Smooth muscle cell (in vitro differentiated cells): Measurements from ENCODE around the gene C1orf185. TPM values are rescaled to one million over a fixed set of nuclear protein-coding genes. Genes with fewer than 3 reads are reported as not detected.

Source experiments
- DNase-seq: peaks from one replicate; lab custom pipeline; 2025; ENCODE audit not compliant: unreplicated experiment; lab: John Stamatoyannopoulos, UW
- H2AFZ ChIP-seq: fragments of 200-600 bp; sonication (generic); 2 replicates; pipeline ENCODE4 v1.6.0; 2016; ENCODE audit warnings: antibody characterized with exemption, low read depth, mild to moderate bottlenecking
- H3F3A ChIP-seq: fragments of 200-600 bp; sonication (generic); 2 replicates; pipeline ENCODE4 v1.6.0; 2017; ENCODE audit warnings: antibody characterized with exemption, low read depth
- H3K27ac ChIP-seq: fragments of 200-600 bp; sonication (generic); 2 replicates; pipeline ENCODE4 v1.5.1; 2016; ENCODE audit warnings: low read depth, mild to moderate bottlenecking
- H3K27me3 ChIP-seq: fragments of 200-600 bp; sonication (generic); 2 replicates; pipeline ENCODE4 v1.6.1; 2016; ENCODE audit warnings: low read depth, mild to moderate bottlenecking
- H3K36me3 ChIP-seq: fragments of 200-600 bp; sonication (generic); 2 replicates; pipeline ENCODE4 v1.5.1; 2016; ENCODE audit warnings: low read depth
- H3K4me1 ChIP-seq: fragments of 200-600 bp; sonication (generic); 2 replicates; pipeline ENCODE4 v1.5.1; 2016; ENCODE audit warnings: low read depth
- H3K4me2 ChIP-seq: fragments of 200-600 bp; sonication (generic); 2 replicates; pipeline ENCODE4 v1.6.0; 2016; ENCODE audit warnings: mild to moderate bottlenecking
- H3K4me3 ChIP-seq: fragments of 200-600 bp; sonication (generic); 2 replicates; pipeline ENCODE4 v1.5.1; 2016; ENCODE audit warnings: mild to moderate bottlenecking
- H3K79me2 ChIP-seq: fragments of 200-600 bp; sonication (generic); 2 replicates; pipeline ENCODE4 v1.6.0; 2016; ENCODE audit warnings: low read depth, mild to moderate bottlenecking
- H3K9ac ChIP-seq: fragments of 200-600 bp; sonication (generic); 2 replicates; pipeline ENCODE4 v1.6.0; 2016; ENCODE audit warnings: low read depth
- H3K9me3 ChIP-seq: fragments of 200-600 bp; sonication (generic); replicated peaks from 2 replicates; pipeline ENCODE4 v1.5.1; 2016; ENCODE audit warnings: low read depth
- H4K20me1 ChIP-seq: fragments of 200-600 bp; sonication (generic); 2 replicates; pipeline ENCODE4 v1.6.0; 2016; ENCODE audit warnings: low read depth
- CTCF ChIP-seq: fragments of 200-600 bp; sonication (generic); IDR thresholded peaks from 2 replicates; pipeline ENCODE4 v1.5.1; 2017; ENCODE audit warnings: borderline replicate concordance, mild to moderate bottlenecking, antibody characterized with exemption; ENCODE audit not compliant: insufficient read depth, poor library complexity, severe bottlenecking
- WGBS: methylation state at CpG from one replicate; pipeline ENCODE4 v1.1.7; 2016; ENCODE audit warnings: low lambda C conversion rate; 5-methylcytosine and 5-hydroxymethylcytosine counted together
- polyA plus RNA-seq: library from polyadenylated mRNA; unstranded; fragments of >200 nt; fragmentation: Nextera tagmentation; extraction: Ambion mirVana; gene quantifications from 2 replicates; pipeline ENCODE4 v1.2.1, GENCODE V29; 2016
- total RNA-seq: library from RNA; depleted of rRNA; stranded (reverse); fragments of >200 nt; gene quantifications from 2 replicates; pipeline ENCODE4 v1.2.3, GENCODE V29; 2014

The C1orf185 gene
- total and polyA plus RNA-seq, 2 experiments from 2014 or later = not detected

GRCh38 chr1:51188230-51188629, 86.2 kb downstream of the C1orf185 start:
- Histone ChIP-seq H3K9ac (no peak overlapping the region), H3K79me2 (no peaks in the 10 kb centered on the region), H3K4me1 (no peaks in the 10 kb centered on the region), H3K27ac (no peak overlapping the region), H3K4me2 (no peak overlapping the region), H3K36me3 (no peaks in the 10 kb centered on the region), H2AFZ (no peak overlapping the region), H3F3A (no peaks in the 10 kb centered on the region), H4K20me1 (no peaks in the 10 kb centered on the region), H3K9me3 (no peaks in the 10 kb centered on the region), H3K27me3 (peaks cover 10% of the 10 kb centered on the region), H3K4me3 (no peak overlapping the region)
- TF ChIP-seq CTCF = no peak
- DNase-seq = no peak

- H3K4me3 ChIP-seq = no peak overlapping the region
- no peak overlapping the region for H2AFZ ChIP-seq
- no peak overlapping the region for H3K4me2 ChIP-seq
- no peaks in the 10 kb centered on the region for H4K20me1 ChIP-seq
- peak; percentile 96 for TF ChIP-seq CTCF
- WGBS = 66% methylated on average over 2 of the region's 2 CpGs
- H3K9ac ChIP-seq = no peak overlapping the region
- DNase-seq = no peak
- no peaks in the 10 kb centered on the region for H3K9me3 ChIP-seq
- H3K27ac ChIP-seq = no peak overlapping the region
- no peaks in the 10 kb centered on the region for H3F3A ChIP-seq
- H3K4me1 ChIP-seq = no peaks in the 10 kb centered on the region
- H3K79me2 ChIP-seq = no peaks in the 10 kb centered on the region
- H3K36me3 ChIP-seq = no peaks in the 10 kb centered on the region
- H3K27me3 ChIP-seq = no peaks in the 10 kb centered on the region
These were observed 87.5 kb downstream of the C1orf185 start for GRCh38 chr1:51189421-51190073.

GRCh38 chr1:51190961-51191360, 88.9 kb downstream of the C1orf185 start:
- no peaks in the 10 kb centered on the region for H3K36me3 ChIP-seq
- no peaks in the 10 kb centered on the region for H3K4me1 ChIP-seq
- WGBS = 40% methylated on average over 1 of the region's 1 CpG
- H3K4me3 ChIP-seq = no peak overlapping the region
- DNase-seq = no peak
- H3K9me3 ChIP-seq = no peaks in the 10 kb centered on the region
- no peak overlapping the region for H3K4me2 ChIP-seq
- H3K9ac ChIP-seq = no peak overlapping the region
- no peaks in the 10 kb centered on the region for H3K27me3 ChIP-seq
- H3K27ac ChIP-seq = no peak overlapping the region
- no peaks in the 10 kb centered on the region for H3K79me2 ChIP-seq
- no peak overlapping the region for H2AFZ ChIP-seq
- H4K20me1 ChIP-seq = no peaks in the 10 kb centered on the region
- no peak for TF ChIP-seq CTCF
- H3F3A ChIP-seq = no peaks in the 10 kb centered on the region

- no peak overlapping the region for H3K4me2 ChIP-seq
- peak overlapping the region; percentile 20 for H2AFZ ChIP-seq
- H3K27ac ChIP-seq = no peak overlapping the region
- H3K4me1 ChIP-seq = no peaks in the 10 kb centered on the region
- no peaks in the 10 kb centered on the region for H3K36me3 ChIP-seq
- 19% methylated on average over 3 of the region's 3 CpGs for WGBS
- peak; percentile 85 for TF ChIP-seq CTCF
- no peaks in the 10 kb centered on the region for H3K27me3 ChIP-seq
- H4K20me1 ChIP-seq = no peaks in the 10 kb centered on the region
- H3F3A ChIP-seq = no peaks in the 10 kb centered on the region
- no peak overlapping the region for H3K4me3 ChIP-seq
- H3K9me3 ChIP-seq = no peaks in the 10 kb centered on the region
- no peak for DNase-seq
- H3K79me2 ChIP-seq = no peaks in the 10 kb centered on the region
- H3K9ac ChIP-seq = no peak overlapping the region
These were observed 90.3 kb downstream of the C1orf185 start for GRCh38 chr1:51192213-51192843.
